Stimulated activated CD4-positive, alpha-beta T cell treated with anti-CD3 and anti-CD28 coated beads, TNF-alpha, amount 100 ng/mL, for 48 hours (primary cell): Measurements from ENCODE around the gene DPP6.

Experiments used
- DNase-seq, 3 donors: peaks; one replicate each; pipeline ENCODE4 v3.0.0-alpha.2; 2020; ENCODE audit warnings: low read depth in 3 of 3

DPP6 gene

DNA sequence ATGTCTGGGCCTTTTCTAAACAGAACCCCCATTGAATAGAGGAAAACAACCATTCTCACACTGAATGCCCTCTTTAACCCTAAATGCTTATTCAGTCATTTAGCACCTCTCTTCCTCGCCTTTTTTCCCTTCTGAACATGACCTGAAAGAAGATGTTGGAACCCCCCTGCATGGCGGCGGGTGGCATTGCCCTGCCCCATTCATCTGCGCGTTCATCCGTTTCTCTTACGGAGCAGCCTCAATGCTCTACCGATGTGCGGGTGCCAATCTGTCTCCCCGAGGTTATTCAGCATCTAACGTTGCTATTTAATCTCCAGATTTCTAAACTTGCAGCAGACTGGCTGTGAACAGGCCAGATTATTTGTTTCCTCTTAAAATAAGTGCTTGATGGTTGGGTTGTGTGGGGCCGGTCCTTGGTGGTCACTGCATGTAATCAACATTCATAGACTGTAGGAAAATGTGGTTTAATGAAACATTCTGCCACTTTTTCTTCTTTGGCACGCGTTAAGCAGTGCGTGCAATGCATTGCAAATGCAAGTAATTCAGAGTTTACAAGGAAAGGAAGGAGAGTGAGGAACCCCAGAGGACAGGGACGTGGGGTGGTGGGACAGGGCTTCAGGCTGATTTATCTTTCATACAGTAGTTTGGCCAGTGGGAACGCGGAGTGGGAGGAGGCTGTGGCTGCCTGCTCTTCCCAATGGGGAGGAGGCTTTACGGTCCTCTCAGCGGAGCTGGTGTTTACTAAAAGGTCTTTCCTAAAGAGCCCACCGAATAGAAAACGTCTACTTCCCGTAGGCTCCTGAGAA, 286.7 kb downstream of the DPP6 start:
- DNase-seq = no peak

DNA sequence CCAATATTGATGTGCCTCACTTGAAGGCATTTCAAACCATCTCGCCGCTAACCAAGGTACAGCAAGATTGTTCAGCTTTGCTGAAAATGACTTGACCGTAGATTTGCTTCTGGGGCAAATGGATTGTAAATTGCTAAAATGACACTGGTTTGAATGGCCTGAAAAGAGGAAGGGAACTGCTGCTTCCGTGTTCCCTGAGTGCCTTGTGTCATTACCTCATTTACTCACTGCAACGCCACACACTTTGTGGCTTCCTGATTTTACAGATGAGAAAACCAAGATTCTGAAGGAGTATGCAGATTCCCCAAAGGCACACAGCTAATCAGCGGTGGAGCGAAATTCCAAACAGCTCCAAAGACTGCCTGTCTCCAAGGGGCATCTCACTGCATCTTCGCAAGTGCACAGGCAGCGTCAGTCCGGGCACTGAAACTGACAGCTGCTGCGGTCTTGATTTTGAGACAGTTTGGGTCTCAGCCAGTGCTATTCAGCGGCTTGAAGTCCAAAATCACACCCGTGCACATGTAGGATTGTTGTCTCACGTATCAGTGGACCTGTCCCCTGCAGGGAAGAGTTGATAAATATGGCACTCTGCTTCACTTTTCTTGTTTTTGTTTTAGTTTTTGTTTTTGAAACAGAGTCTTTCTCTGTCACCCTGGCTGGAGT, 290.9 kb downstream of the DPP6 start:
- no peak for DNase-seq

DNA sequence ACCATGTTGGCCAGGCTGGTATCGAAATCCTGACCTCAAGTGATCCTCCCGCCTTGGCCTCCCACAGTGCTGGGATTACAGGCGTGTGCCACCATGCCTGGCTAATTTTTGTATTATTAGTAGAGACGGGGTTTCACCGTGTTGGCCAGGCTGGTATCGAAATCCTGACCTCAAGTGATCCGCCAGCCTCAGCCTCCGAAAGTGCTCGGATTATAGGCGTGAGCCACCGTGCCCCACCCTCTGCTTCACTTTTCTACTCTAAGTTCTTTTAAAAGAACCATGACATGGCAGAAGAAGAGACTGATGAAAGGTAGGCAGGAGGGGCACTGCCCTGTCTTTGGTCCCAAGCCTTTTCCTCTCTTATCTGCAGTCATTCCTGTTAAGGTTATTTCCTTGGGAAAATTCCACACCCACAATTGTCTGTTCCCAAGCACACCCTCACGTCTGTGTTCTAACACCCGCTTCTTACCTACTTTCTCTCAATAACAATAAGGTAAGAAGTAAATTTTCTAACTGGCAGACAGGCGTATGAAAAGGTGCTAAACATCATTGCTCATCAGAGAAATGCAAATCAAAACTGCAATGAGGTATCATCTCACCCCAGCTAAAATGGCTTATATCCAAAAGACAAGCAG, 291.7 kb downstream of the DPP6 start:
- no peak for DNase-seq

- no peak for DNase-seq
These were observed 292.9 kb downstream of the DPP6 start for GRCh38 chr7:154345093-154345492.

DNA sequence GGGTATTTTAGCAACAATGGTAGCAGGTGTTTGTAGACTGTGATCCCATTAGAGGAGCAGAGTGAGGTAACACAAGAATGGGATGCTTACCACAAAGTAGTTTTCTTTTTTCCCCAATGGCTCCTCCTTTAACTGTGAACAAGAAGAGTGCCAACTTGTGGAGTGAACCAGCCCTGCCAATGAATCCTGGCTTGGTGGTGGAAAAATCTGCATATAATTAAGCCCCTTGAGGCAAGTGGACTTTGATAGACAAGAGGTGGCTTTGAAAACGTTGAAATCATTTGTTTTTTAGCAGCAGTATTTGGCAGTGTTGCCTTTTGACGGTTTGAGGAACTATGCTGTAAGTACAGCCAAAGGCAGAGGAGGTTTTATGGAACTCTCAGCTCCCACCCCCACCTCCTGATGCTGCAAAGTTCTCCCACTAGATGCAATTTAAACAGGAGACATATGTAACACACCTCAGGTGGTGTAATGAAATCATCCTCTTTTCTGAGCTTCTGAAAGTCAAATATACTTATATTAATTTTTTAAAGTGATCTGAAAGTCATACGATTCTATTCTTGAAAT, 295.6 kb downstream of the DPP6 start:
- no peak for DNase-seq

DNA sequence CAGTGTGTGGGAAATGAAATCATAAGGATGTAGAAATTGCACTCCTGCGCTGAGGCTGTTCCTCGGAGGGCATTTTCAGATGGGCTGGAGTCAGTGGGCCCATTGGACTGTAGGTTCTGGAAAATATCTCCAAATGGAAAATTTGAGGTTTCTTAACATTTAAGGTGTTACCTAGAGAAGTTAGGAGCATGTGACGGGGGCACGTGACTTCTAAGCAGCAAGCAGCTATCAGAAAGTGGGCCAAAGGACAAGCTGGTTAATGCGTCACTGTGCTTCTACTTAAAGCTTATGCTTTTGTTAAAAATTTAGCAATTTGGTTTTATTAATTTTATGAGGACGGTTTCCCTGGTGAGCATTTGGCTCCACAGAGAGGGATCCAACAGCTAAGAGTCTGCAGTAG, 298.7 kb downstream of the DPP6 start:
- no peak for DNase-seq

DNA sequence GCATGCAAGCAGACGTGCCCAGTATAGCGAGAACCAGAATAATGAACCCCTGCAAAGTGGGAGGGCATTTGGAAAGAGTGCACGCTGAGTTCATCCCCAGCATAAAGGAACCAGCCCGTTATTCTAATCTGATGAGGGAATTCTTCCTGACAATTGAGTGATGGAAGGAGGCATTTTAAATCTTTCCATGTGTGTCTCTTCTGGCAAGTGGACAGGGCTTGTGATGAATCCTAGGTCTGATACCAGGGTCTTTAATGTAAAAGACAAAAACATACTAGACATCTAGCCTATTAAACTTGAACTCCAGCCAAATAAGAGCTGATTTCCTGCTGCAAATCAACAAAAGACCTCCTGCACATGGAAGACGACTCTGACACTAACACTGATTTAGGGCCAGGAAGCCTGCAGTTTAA, 301.2 kb downstream of the DPP6 start:
- no peak for DNase-seq

GRCh38 chr7:154364170-154364569, 312.0 kb downstream of the DPP6 start:
- DNase-seq = no peak

DNA sequence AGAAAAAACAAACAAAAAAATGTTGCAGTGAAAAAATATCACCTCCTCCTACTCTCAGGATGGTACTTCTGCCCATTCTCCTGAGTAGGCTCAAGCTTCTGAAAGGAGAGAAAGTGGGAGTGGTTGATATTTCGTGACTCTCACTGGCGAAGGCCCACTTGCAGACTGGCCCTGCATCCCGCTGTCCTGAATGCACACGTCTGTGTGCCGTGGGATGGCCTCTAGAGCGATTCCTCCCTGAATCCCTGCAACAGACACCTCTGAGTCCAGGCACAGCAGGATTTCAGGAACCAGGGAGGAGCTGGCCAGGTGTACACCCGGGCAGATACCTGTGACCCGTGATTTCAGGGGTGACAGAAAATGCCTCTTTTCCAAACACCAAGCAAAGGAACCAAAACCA, 319.2 kb downstream of the DPP6 start:
- DNase-seq = no peak

DNA sequence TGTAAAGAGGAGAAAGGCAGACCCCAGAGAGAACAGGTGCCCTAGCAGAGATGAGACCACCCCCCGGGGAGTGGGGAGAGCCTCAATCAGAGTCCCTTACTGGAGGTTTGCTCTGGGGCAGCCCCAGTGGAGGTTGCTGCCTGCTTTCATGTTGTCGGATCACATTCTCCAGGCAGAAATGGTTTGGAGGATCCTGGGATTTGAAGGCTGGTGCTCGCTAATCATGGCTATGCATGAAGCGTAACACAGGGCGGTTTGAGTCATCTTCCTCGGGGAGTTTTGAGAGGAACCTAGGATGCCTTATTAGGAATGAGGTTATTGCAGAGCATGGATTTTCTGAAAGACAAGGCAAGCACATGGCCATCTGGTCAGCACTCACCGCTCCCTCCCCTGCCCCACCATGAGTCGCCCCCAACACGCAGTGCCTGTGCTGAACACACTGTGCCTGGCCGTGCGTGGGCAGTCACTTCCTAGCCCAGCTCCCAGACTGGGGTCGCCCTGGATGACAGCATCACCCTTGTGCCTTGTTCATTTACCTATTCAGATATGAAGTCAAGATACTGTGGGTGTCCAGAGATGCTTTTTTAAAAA, 319.9 kb downstream of the DPP6 start:
- DNase-seq = no peak

- DNase-seq = no peak
These were observed 321.8 kb downstream of the DPP6 start for GRCh38 chr7:154373956-154374355.

- DNase-seq = no peak
These were observed 323.8 kb downstream of the DPP6 start for GRCh38 chr7:154375956-154376355.

DNA sequence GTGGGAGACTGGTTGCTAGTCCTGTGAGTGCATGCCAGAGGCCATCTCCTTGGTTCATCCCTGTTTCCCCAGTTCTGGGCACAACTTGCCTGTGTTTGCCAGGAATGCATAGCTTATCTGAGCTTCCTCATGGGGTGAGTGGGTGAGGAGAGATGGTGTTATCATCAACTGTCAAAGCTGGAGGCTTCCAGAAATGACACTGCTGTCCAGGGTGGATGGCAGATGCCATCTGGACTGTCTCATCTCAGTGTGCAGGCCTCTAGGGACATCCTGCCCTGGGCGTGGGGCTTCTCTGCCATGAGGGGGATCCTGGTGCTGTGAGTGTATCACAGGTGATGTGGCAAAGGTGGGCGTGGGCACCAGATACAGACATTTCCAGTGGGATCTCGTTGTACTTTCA, 328.6 kb downstream of the DPP6 start:
- DNase-seq = no peak

GRCh38 chr7:154383045-154383444, 330.8 kb downstream of the DPP6 start:
- DNase-seq = no peak

DNA sequence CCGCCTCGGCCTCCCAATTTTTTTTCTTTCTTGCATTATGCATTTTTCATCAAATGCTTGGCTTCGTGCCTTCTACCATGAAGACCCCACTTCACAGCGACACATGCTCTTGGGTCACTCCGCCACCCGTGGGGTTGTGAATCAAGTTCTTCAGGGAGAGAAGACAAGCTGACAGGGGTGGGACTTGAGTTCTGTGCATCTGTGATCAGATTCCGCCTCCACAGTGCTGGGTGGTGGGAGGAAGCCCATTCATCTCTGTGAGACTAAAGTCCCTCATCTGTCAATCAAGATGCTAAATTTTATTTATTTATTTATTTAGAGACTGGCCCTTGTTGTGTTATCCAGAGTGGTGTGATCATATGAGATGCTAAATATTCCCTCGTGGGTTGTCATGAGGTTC, 333.0 kb downstream of the DPP6 start:
- no peak for DNase-seq

DNA sequence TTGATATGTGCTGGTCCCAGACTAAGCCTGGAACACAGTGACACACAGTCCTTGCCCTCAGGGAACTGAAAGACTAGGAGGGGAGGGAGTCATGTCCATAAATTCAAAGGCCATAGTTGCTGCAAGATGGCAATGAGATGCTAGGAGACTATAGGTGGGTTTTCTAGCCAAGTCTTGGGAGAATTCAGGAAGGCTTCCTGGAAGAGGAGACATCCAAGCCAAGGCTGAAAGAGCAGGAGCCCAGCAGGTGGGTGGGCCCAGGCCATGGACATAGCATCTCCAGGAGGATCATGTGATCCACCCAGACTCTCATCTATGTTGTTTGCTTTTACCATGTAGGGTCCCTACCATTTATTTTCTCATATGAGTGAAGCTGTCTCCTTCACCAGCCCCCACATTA, 335.1 kb downstream of the DPP6 start:
- DNase-seq = no peak

DNA sequence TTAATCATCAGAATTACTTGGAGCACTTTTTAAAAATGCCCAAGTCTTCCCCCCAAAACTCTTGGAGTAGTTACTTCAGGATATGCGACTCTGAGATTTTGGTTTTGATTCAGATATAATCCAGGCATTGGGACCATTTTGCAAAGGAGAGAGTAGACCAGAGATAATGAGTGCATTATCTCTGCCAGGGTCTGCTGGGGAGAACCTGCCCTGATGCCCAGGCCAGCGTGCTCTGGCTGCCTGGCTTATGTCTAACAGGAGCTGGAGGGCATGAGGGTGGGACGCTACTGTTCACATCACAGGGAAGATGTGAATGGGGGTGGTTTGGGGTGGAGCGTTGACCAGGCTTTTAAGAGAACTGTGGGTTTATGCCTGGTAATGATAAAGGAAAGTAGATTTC, 336.2 kb downstream of the DPP6 start:
- DNase-seq = no peak

DNA sequence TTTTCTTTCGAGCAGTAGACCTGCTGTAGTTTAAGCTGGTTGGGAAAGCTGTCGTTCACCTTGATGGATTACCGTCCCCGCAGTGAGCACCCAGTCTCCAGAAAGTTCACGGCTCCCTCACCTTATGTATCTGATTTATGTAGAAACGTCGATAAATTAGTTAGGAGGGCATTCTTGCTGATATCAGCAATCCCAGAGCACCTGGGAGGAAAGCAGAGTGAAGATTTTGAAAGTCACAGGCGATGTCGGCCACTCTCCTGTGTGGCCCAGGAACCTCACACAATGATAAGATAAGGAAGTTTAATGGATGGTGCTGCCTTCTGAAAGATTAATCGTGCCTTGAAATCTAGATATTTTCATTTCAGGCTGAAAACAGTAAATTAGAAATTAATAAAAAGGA, 336.8 kb downstream of the DPP6 start:
- no peak for DNase-seq

- DNase-seq = no peak
These were observed 338.8 kb downstream of the DPP6 start for GRCh38 chr7:154390961-154391360.

DNA sequence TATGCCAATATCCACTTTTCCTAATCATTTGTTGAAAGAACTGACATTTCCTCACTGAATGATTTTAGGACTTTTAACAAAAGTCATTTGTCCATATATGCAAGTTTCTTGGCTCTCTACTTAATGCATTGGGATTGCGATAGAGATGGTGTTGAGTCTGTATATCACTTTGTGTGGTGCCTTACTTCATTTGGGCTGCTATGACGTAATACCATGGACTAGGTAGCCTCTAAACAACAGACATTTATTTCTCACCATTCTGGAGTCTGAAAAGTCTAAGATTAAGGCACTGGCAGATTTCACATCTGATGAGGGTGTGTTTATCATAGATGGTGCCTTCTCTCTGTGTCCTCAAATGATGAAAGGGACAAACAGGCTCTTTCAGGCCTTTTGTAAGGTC, 342.6 kb downstream of the DPP6 start:
- no peak for DNase-seq

GRCh38 chr7:154406312-154406711, 354.1 kb downstream of the DPP6 start:
- no peak for DNase-seq

DNA sequence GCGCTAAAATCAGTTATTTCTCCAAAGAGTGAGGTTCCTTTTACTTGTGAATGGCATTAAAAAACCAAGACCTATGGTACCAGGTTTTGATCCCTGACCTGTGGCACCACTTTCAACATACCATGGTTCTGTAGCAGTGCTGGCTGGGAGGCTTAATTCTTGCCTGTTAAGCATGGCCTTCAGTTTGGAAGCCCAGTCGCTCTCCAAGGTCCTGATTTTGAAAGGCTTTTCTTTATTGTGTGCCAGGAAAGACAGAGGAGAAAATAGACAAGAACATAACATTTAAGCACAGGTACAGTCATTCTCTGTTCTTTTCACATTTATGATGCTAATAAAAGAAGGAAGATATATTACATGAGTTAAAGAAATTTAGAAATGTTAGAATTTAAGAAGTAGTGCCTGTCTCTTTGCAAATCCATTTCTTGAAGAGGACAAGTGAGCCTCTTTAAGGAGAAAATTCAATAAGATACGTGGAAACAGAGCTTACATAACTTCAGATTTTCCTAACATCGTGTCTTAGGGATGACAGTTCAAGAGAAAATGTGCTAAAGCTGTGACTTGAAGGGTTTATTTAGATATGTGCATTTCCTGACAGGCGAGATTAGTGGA, 357.6 kb downstream of the DPP6 start:
- DNase-seq = no peak
